HepG2 (cell line): ENCODE results near the gene NME4. TPM values are rescaled to one million over a fixed set of nuclear protein-coding genes. Genes with fewer than 3 reads are reported as not detected.

Source experiments
- SAP130 ChIP-seq: IDR thresholded peaks from 2 replicates; pipeline ENCODE4 v1.6.1; 2016; ENCODE audit warnings: low read depth
- SPEN ChIP-seq: sonication (generic); formaldehyde crosslinking; IDR thresholded peaks from 2 replicates; pipeline ENCODE4 v1.5.1; 2020; ENCODE audit warnings: low read depth, mild to moderate bottlenecking, missing genetic modification reagents
- ZNF563 ChIP-seq: sonication (generic); formaldehyde crosslinking; IDR thresholded peaks from 2 replicates; pipeline ENCODE4 v1.8.0; 2022; ENCODE audit warnings: mild to moderate bottlenecking, moderate library complexity, missing genetic modification reagents
- ZNF605 ChIP-seq: sonication (generic); formaldehyde crosslinking; IDR thresholded peaks from 2 replicates; pipeline ENCODE4 v1.8.0; 2022; ENCODE audit warnings: mild to moderate bottlenecking, missing genetic modification reagents
- polyA plus RNA-seq, 8 experiments: library from polyadenylated mRNA; depleted of rRNA in 3 of 8; stranded (reverse) in 7 of 8; unstranded in 1 of 8; fragments of >200 nt; fragmentation: Illumina TruSeq in 4 of 8; extraction: Trizol in 4 of 8; gene quantifications; 2 replicates each; pipeline versions ENCODE4 v1.2.1 to v1.2.3, GENCODE V29; 2011 to 2016; ENCODE audit warnings: low read depth in 4 of 8, missing spikeins in 1 of 8, mixed read lengths in 1 of 8; ENCODE audit not compliant: insufficient read depth in 1 of 8
- total RNA-seq, 5 experiments: library from RNA; depleted of rRNA; stranded (reverse); fragments of >200 nt; fragmentation: Illumina TruSeq; extraction: Trizol; gene quantifications; 2 replicates each; pipeline ENCODE4 v1.2.3, GENCODE V29; 2016; ENCODE audit warnings: low read depth in 1 of 5
- TF ChIP-seq, protein P1 (sequence below): sonication (generic); formaldehyde crosslinking; IDR thresholded peaks from 2 replicates; pipeline ENCODE4 v1.5.1; 2020; ENCODE audit warnings: missing genetic modification reagents, mild to moderate bottlenecking, borderline replicate concordance
- TF ChIP-seq, protein P2 (sequence below): sonication (generic); formaldehyde crosslinking; IDR thresholded peaks from 2 replicates; pipeline ENCODE4 v1.4.0; 2020; ENCODE audit warnings: mild to moderate bottlenecking, missing genetic modification reagents
- TF ChIP-seq, protein P3 (sequence below): IDR thresholded peaks from 2 replicates; pipeline ENCODE4 v1.6.1; 2012; ENCODE audit warnings: low read length, improper control_type of control experiment
- TF ChIP-seq, protein P4 (sequence below): sonication (generic); formaldehyde crosslinking; IDR thresholded peaks from 2 replicates; pipeline ENCODE4 v1.4.0; 2020; ENCODE audit warnings: missing genetic modification reagents, borderline replicate concordance

NME4 gene
- total and polyA plus RNA-seq, 2 of the 13 experiments (the other 11 are each of a cell fraction or from before 2014, with no cell fraction given): 121 to 263 TPM

DNA sequence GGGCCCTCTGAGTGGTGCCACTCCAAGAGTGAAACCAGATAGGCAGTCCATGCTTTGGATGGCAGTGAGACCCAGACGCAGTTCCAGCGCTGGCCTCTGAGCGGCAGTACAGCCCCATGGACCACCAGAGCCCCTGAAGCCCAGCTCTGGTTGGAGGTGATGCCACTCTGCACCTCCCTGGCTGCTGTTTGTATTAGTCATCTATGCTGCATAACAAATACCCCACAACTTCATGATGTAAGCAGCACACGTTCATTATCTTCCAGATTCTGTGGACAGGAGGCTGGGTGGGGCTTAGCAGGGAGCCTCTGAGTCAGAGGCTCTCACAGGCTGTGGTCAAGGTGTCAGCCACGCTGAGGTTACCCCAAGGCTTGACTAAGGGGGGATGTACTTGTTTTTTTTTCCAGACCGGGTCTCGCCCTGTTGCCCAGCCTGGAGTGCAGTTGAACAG is 5.1 kb upstream of the NME4 start (continued):
- TF ChIP-seq ZNF605 (0 out of 2 replicates have a peak, but pooled peaks have one; percentile 42), SAP130 (CRISPR knock-in tag) (0 out of 2 replicates have a peak, but pooled peaks have one; percentile 24), SPEN (0 out of 2 replicates have a peak, but pooled peaks have one; percentile 25), ZNF563 (no peak)
- TF ChIP-seq, protein P1, sequence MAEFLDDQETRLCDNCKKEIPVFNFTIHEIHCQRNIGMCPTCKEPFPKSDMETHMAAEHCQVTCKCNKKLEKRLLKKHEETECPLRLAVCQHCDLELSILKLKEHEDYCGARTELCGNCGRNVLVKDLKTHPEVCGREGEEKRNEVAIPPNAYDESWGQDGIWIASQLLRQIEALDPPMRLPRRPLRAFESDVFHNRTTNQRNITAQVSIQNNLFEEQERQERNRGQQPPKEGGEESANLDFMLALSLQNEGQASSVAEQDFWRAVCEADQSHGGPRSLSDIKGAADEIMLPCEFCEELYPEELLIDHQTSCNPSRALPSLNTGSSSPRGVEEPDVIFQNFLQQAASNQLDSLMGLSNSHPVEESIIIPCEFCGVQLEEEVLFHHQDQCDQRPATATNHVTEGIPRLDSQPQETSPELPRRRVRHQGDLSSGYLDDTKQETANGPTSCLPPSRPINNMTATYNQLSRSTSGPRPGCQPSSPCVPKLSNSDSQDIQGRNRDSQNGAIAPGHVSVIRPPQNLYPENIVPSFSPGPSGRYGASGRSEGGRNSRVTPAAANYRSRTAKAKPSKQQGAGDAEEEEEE: no peak
- TF ChIP-seq, protein P2, sequence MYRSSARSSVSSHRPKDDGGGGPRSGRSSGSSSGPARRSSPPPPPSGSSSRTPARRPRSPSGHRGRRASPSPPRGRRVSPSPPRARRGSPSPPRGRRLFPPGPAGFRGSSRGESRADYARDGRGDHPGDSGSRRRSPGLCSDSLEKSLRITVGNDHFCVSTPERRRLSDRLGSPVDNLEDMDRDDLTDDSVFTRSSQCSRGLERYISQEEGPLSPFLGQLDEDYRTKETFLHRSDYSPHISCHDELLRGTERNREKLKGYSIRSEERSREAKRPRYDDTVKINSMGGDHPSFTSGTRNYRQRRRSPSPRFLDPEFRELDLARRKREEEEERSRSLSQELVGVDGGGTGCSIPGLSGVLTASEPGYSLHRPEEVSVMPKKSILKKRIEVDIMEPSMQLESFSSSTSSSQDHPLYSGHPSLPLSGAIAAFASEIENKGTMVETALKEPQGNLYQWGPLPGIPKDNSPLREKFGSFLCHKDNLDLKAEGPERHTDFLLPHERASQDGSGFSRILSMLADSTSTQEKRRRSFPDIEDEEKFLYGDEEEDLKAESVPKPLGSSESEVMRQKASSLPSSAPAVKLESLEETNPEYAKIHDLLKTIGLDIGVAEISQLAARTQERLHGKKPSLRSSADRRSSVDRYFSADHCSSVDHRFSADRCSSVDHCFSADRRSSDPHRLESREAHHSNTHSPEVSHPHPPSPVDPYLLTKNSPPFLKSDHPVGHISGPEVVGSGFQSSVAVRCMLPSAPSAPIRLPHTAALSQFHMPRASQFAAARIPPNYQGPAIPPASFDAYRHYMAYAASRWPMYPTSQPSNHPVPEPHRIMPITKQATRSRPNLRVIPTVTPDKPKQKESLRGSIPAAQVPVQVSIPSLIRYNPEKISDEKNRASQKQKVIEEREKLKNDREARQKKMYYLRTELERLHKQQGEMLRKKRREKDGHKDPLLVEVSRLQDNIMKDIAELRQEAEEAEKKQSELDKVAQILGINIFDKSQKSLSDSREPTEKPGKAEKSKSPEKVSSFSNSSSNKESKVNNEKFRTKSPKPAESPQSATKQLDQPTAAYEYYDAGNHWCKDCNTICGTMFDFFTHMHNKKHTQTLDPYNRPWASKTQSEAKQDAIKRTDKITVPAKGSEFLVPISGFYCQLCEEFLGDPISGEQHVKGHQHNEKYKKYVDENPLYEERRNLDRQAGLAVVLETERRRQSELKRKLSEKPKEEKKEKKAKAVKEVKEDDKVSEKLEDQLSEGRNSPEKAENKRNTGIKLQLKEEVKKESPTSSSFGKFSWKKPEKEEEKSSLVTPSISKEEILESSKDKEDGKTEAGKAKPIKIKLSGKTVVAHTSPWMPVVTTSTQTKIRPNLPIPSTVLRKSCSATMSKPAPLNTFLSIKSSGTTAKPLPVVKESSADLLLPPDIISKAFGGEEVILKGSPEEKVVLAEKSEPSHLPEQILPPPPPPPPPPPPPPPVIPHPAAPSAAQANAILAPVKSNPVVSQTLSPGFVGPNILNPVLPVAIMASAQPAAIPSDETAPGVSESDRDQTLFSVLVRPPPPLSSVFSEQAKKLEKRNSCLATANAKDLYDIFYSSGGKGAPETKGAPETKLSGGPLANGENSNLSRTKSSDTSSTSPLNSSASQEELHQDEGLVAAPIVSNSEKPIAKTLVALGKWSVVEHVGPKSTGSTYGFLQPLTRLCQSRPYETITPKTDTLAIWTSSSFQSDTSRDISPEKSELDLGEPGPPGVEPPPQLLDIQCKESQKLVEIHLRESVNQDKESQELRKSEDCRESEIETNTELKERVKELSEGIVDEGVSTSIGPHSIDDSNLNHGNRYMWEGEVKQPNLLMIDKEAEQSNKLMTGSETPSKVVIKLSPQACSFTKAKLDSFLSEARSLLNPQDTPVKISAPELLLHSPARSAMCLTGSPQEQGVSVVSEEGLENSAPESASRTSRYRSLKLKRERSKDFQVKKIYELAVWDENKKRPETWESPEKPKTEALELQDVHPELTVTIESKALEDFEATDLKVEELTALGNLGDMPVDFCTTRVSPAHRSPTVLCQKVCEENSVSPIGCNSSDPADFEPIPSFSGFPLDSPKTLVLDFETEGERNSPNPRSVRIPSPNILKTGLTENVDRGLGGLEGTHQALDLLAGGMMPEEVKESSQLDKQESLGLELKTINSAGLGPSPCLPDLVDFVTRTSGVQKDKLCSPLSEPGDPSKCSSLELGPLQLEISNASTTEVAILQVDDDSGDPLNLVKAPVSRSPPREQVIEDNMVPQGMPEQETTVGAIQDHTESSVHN: no peak
- TF ChIP-seq, protein P3, sequence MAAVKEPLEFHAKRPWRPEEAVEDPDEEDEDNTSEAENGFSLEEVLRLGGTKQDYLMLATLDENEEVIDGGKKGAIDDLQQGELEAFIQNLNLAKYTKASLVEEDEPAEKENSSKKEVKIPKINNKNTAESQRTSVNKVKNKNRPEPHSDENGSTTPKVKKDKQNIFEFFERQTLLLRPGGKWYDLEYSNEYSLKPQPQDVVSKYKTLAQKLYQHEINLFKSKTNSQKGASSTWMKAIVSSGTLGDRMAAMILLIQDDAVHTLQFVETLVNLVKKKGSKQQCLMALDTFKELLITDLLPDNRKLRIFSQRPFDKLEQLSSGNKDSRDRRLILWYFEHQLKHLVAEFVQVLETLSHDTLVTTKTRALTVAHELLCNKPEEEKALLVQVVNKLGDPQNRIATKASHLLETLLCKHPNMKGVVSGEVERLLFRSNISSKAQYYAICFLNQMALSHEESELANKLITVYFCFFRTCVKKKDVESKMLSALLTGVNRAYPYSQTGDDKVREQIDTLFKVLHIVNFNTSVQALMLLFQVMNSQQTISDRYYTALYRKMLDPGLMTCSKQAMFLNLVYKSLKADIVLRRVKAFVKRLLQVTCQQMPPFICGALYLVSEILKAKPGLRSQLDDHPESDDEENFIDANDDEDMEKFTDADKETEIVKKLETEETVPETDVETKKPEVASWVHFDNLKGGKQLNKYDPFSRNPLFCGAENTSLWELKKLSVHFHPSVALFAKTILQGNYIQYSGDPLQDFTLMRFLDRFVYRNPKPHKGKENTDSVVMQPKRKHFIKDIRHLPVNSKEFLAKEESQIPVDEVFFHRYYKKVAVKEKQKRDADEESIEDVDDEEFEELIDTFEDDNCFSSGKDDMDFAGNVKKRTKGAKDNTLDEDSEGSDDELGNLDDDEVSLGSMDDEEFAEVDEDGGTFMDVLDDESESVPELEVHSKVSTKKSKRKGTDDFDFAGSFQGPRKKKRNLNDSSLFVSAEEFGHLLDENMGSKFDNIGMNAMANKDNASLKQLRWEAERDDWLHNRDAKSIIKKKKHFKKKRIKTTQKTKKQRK: no peak
- TF ChIP-seq, protein P4, sequence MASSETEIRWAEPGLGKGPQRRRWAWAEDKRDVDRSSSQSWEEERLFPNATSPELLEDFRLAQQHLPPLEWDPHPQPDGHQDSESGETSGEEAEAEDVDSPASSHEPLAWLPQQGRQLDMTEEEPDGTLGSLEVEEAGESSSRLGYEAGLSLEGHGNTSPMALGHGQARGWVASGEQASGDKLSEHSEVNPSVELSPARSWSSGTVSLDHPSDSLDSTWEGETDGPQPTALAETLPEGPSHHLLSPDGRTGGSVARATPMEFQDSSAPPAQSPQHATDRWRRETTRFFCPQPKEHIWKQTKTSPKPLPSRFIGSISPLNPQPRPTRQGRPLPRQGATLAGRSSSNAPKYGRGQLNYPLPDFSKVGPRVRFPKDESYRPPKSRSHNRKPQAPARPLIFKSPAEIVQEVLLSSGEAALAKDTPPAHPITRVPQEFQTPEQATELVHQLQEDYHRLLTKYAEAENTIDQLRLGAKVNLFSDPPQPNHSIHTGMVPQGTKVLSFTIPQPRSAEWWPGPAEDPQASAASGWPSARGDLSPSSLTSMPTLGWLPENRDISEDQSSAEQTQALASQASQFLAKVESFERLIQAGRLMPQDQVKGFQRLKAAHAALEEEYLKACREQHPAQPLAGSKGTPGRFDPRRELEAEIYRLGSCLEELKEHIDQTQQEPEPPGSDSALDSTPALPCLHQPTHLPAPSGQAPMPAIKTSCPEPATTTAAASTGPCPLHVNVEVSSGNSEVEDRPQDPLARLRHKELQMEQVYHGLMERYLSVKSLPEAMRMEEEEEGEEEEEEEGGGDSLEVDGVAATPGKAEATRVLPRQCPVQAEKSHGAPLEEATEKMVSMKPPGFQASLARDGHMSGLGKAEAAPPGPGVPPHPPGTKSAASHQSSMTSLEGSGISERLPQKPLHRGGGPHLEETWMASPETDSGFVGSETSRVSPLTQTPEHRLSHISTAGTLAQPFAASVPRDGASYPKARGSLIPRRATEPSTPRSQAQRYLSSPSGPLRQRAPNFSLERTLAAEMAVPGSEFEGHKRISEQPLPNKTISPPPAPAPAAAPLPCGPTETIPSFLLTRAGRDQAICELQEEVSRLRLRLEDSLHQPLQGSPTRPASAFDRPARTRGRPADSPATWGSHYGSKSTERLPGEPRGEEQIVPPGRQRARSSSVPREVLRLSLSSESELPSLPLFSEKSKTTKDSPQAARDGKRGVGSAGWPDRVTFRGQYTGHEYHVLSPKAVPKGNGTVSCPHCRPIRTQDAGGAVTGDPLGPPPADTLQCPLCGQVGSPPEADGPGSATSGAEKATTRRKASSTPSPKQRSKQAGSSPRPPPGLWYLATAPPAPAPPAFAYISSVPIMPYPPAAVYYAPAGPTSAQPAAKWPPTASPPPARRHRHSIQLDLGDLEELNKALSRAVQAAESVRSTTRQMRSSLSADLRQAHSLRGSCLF (CRISPR knock-in tag): no peak
